Ammon's horn (tissue), 1 donor: Measurements from ENCODE around the gene IFITM1.
"Not testable (repeated sequence)": the region's sequence is repeated elsewhere in the genome, so short reads cannot be mapped to it uniquely, and the experiment has no call there.

Source experiments
- DNase-seq: peaks from one replicate; pipeline ENCODE4 v3.0.0-alpha.2; 2016; ENCODE audit warnings: low spot score

IFITM1 gene

DNA sequence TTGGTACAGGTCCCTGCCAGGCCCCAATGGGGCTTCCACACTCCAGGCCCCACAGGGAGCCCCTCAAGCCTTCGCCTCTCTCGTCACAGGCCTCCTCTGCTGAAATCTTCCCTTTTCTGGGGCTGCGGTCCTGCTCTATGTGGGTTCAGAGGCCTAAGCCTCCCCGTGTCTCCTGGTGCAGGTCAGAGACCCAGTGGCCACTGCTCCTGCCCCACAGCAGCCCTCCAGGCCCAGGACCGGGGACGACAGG lies 12.7 kb downstream of the IFITM1 start:
- DNase-seq = no peak

- DNase-seq = peak; percentile 73
These were observed 13.2 kb downstream of the IFITM1 start for GRCh38 chr11:326842-327580.

GRCh38 chr11:327581-327923 lies 13.7 kb downstream of the IFITM1 start:
- no peak for DNase-seq

- no peak for DNase-seq
These were observed 14.2 kb downstream of the IFITM1 start for GRCh38 chr11:328012-328411.

DNA sequence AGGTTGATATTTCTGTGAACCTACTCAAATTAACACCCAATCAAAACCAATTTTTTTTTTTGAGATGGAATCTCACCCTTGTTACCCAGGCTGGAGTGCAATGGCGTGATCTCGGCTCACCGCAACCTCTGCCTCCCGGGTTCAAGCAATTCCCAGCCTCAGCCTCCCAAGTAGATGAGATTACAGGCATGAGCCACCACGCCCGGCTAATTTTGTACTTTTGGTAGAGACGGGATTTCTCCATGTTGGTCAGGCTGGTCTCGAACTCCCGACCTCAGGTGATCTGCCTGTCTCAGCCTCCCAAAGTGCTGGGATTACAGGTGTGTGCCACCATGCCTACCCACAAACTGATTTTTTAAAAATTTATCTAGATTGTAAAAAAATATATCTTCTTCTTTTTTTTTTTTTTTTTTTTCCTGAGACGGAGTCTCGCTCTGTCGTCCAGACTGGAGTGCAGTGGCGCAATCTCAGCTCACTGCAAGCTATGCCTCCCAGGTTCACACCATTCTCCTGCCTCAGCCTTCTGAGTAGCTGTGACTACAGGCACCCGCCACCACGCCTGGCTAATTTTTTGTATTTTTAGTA lies 14.8 kb downstream of the IFITM1 start:
- DNase-seq = not testable (repeated sequence)

DNA sequence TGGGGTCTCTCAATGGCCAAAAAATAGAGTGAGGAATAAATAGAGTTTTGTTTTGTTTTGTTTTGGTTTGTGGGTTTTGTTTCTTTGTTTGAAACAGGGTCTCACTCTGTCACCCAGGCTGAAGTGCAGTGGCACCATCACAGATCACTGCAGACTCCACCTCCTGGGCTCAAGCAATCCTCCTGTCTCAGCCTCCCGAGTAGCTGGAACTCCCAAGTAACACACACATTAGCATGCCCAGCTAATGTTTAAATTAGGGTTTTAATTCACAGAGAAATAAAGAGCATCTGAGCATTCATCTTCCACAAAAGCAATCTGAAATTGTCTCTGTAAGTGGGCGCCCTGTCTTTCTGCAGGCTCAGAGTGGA lies 16.0 kb downstream of the IFITM1 start:
- DNase-seq = no peak

- no peak for DNase-seq
These were observed 16.5 kb downstream of the IFITM1 start for GRCh38 chr11:330307-330693.

GRCh38 chr11:330694-331357 lies 17.0 kb downstream of the IFITM1 start:
- DNase-seq = no peak

DNA sequence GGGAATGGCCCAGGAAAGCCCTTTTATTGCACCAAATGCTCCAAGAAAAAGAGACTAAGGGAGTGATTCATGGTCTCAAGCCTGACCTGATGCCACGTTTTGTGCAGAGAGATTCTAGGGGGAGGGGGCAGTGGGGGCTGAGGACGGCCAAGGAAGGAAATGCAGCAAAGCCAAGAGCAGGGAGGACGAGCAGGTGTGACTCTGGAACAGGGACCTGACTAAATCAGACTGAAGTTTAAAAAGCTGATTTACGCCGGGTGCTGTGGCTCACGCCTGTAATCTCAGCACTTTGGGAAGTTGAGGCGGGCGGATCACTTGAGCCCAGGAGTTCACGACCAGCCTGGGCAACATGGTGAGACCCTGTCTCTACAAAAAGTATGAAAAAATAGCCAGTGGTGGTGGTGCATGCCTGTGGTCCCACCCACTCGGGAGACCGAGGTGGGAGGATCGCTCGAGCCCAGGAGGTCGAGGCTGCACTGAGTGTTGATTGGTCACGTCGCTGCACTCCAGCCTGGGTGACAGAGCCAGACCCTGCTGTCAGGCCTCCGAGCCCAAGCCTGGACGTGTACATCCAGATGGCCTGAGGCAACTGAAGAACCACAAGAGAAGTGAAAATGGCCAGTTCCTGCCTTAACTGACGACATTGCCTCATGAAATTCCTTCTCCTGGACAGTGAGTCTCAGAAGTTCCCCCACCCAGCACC lies 17.7 kb downstream of the IFITM1 start:
- DNase-seq = no peak

- no peak for DNase-seq
These were observed 19.0 kb downstream of the IFITM1 start for GRCh38 chr11:332651-333480.

DNA sequence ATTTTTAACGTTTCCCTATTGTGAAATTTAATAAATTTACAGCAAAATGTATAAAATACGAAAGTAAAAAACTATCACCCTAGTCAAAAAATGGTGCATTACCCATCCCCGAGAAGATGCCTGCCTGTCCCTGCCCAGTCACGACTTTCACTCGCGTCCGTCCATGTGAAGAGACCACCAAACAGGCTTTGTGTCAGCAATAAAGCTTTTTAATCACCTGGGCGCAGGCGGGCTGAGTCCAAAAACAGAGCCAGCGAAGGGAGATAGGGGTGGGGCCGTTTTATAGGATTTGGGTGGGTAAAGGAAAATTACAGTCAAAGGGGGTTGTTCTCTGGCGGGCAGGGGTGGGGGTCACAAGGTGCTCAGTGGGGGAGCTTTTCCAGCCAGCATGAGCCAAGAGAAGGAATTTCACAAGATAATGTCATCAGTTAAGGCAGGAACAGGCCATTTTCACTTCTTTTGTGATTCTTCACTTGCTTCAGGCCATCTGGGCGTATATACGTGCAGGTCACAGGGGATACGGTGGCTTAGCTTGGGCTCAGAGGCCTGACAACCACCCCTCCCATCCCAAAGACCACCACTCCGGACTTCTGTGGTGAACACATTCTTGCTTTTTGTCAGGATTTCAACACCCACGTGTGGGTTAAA lies 19.9 kb downstream of the IFITM1 start:
- not testable (repeated sequence) for DNase-seq

DNA sequence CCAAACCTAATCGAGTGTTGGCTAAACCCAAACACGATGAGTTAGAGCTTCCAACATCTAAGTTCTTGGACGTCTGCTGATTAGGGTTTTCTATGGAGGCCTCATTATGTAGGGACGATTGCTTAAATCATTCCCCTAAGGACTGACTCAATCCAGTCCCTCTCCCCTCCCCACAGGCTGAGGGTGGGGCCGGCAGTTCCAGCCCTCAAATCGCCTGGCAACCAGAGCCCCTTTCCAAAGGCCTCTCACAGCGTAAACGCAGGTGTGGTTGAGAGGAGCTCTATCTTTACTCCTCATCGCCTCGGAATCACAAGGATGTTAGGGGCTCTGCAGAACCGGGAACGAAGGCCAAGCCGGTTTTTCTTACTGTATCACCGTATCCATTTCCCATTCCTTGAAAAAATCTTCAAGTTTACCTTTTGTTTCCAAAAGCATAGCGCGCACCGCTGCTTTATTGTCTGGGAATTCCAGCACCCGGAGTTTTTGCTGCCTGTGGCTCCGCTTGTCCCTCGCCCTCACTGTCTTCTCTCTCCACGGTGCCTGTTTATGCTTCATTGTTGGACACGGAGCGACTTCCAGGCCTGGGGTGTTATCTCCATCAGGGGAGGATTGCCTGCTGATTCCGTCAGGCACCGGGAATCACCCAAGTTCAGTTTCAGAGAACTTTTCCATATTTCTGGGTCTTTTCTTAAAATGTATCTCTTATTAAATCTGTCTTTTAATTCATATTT lies 20.6 kb downstream of the IFITM1 start:
- DNase-seq = no peak

GRCh38 chr11:335779-336658 lies 22.2 kb downstream of the IFITM1 start:
- DNase-seq = peak; percentile 64

GRCh38 chr11:336659-337198 lies 22.9 kb downstream of the IFITM1 start:
- DNase-seq = no peak

DNA sequence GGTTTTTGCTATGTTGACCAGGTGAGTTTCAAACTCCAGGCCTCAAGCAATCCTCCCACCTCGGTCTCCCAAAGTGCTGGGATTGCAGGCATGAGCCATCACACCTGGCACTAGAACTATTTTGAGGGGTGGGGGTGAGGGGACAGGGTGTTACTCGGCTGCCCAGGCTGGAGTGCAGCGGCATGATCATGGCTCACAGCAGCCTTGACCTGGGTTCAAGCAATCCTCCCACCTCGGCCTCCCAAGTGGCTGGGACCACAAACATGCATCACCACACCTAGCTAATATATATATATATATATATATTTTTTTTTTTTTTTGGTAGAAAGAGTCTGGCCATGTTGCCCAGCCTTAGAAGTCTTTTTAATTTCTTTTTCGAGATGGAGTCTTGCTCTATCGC lies 23.9 kb downstream of the IFITM1 start:
- no peak for DNase-seq

DNA sequence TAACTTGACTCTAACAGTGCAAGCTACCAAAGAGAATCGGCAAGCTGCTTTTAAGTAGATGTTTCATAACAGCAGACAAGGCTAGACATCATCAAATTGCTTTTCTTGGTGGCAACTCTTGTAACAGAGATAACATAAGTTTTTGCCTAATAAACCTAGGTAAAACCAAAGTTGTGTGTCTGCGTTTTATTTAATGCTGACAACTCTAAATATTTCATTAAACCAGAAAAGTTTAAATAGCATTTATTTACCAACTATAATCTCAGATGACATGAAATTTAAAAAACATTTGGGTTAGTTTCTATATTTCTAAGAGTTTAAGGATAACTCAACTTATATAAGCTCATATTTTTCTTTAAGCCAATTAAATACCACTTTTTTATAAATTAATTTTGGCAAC lies 26.1 kb downstream of the IFITM1 start:
- no peak for DNase-seq

GRCh38 chr11:340539-341512 lies 27.0 kb downstream of the IFITM1 start:
- no peak for DNase-seq

- no peak for DNase-seq
These were observed 28.5 kb downstream of the IFITM1 start for GRCh38 chr11:342328-342727.
